ENCODE measurements around the gene ACTR8. TPM values are rescaled to one million over a fixed set of nuclear protein-coding genes. Genes with fewer than 3 reads are reported as not detected.

Gene ACTR8
- total and polyA plus RNA-seq, 2 of the 13 experiments (the other 11 are each of a cell fraction or from before 2014, with no cell fraction given) = 15.5 to 29.0 TPM

DNA sequence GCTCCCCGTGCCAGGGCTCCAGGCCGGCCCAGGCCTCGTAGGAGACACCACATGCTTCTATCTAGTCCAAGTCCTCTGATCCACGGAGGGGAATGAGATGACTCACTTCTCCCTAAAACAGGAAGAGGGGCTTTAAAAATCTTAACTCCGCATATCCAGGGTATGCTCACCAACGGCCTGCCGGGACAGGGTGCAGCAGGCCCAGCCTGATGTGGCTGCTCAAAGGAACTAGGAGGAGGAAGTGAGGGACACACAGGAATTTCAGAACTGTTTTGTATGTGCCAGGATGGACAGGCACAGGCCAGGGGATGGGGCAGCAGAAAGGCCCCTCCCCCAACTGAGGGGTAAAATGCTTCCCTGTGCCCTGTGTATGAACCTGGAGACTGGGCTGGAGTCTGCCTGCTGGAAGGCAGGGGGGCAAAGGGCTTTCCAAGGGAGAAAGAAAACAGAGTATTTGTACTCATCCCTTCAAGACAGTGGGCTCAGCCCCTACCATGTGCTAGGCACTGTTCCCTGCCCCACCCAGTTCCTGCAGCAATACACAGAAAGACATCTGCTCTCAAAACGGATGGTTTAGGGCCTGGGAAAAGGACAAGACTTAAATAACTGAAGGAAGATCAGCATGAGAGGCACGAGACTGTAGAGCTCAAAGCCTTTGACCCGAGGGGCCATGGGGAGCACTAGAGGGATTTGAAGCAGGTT is 57.8 kb downstream of the ACTR8 start:
- ATAC-seq (peak; percentile 7; the same call in 2 of the 3 replicates), FAIRE-seq (no peak), DNase-seq (ENCODE audit: low spot score) (no peak)
- ChIA-PET POLR2A (interaction anchor here (1.4 to 1.7 kb wide), 2 partner anchors 17 to 21 kb away, joined by 3 to 5 read pairs; no protein-coding TSS in a partner anchor), CTCF (ENCODE audit: low intra/inter-chr PET ratio, low total read pairs) (no interaction called here)
- intact Hi-C loops (cut with micrococcal nuclease; ENCODE audit: unreplicated experiment) (no loop called here), in situ Hi-C loops (cut with HindIII; ENCODE audit: extremely low pct_ligation_motif_present, low pct_unique_long_range_greater_than_20kb) (no loop called here)
- WGBS (ENCODE audit: low lambda C conversion rate) = 92% methylated on average over 10 of the region's 10 CpGs
- peaks cover 56% of the 10 kb centered on the region for H4K20me1 ChIP-seq (ENCODE audit: insufficient read depth, low read length)
- H3K4me1 ChIP-seq (ENCODE audit: insufficient read depth, low read length) = peaks cover 77% of the 10 kb centered on the region
- H3K9ac ChIP-seq (ENCODE audit: insufficient read depth, low read depth, low read length) = no peak overlapping the region
- H3K27ac ChIP-seq (ENCODE audit: extremely low read length, insufficient read depth, low read length) = no peak overlapping the region
- no peak overlapping the region for H3K4me3 ChIP-seq (replicated peaks in 1 of 3; ENCODE audit: insufficient read depth in 1 of 3, low read depth in 2 of 3, low read length in 3 of 3)
- no peak overlapping the region for H2AFZ ChIP-seq (ENCODE audit: low read length)
- no peak overlapping the region for H3K4me2 ChIP-seq (ENCODE audit: low read depth, low read length)
- no peaks in the 10 kb centered on the region for H3K27me3 ChIP-seq (ENCODE audit: control insufficient read depth in 1 of 2, insufficient read depth in 2 of 2, low read length in 2 of 2)
- H3K79me2 ChIP-seq (ENCODE audit: insufficient read depth, low read length) = peaks cover 52% of the 10 kb centered on the region
- TF ChIP-seq ZFP37 (CRISPR knock-in tag; IDR thresholded peaks at IDR 0.05; ENCODE audit: borderline replicate concordance) = no peak
- no peak for TF ChIP-seq TBX3 (IDR thresholded peaks at IDR 0.05; ENCODE audit: borderline replicate concordance)
- TF ChIP-seq, protein P1, sequence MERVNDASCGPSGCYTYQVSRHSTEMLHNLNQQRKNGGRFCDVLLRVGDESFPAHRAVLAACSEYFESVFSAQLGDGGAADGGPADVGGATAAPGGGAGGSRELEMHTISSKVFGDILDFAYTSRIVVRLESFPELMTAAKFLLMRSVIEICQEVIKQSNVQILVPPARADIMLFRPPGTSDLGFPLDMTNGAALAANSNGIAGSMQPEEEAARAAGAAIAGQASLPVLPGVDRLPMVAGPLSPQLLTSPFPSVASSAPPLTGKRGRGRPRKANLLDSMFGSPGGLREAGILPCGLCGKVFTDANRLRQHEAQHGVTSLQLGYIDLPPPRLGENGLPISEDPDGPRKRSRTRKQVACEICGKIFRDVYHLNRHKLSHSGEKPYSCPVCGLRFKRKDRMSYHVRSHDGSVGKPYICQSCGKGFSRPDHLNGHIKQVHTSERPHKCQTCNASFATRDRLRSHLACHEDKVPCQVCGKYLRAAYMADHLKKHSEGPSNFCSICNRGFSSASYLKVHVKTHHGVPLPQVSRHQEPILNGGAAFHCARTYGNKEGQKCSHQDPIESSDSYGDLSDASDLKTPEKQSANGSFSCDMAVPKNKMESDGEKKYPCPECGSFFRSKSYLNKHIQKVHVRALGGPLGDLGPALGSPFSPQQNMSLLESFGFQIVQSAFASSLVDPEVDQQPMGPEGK (CRISPR knock-in tag; IDR thresholded peaks at IDR 0.05) = no peak
- TF ChIP-seq, protein P2, sequence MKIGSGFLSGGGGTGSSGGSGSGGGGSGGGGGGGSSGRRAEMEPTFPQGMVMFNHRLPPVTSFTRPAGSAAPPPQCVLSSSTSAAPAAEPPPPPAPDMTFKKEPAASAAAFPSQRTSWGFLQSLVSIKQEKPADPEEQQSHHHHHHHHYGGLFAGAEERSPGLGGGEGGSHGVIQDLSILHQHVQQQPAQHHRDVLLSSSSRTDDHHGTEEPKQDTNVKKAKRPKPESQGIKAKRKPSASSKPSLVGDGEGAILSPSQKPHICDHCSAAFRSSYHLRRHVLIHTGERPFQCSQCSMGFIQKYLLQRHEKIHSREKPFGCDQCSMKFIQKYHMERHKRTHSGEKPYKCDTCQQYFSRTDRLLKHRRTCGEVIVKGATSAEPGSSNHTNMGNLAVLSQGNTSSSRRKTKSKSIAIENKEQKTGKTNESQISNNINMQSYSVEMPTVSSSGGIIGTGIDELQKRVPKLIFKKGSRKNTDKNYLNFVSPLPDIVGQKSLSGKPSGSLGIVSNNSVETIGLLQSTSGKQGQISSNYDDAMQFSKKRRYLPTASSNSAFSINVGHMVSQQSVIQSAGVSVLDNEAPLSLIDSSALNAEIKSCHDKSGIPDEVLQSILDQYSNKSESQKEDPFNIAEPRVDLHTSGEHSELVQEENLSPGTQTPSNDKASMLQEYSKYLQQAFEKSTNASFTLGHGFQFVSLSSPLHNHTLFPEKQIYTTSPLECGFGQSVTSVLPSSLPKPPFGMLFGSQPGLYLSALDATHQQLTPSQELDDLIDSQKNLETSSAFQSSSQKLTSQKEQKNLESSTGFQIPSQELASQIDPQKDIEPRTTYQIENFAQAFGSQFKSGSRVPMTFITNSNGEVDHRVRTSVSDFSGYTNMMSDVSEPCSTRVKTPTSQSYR (CRISPR knock-in tag; IDR thresholded peaks at IDR 0.05; ENCODE audit: borderline replicate concordance) = peak; percentile 38; the same call in 1 of the 2 replicates
- no peak for TF ChIP-seq ZNF883 (CRISPR knock-in tag; IDR thresholded peaks at IDR 0.05; ENCODE audit: not compliant biosample characterization)
- TF ChIP-seq MEIS1 (CRISPR knock-in tag; IDR thresholded peaks at IDR 0.05; ENCODE audit: borderline replicate concordance) = no peak
- no TSS peak for BruUV-seq (replicated peaks)
- H3K9me3 ChIP-seq (ENCODE audit: low read length) = no peaks in the 10 kb centered on the region
- H3K36me3 ChIP-seq (replicated peaks in 1 of 2; ENCODE audit: control insufficient read depth in 1 of 2, insufficient read depth in 2 of 2, low read length in 2 of 2) = peaks cover 44 to 98% of the 10 kb centered on the region in 2 experiments

All from HepG2 (cell line).